Body of pancreas (tissue), 4 donors: ENCODE results near the gene MYL5.

Source experiments
- CTCF ChIP-seq, 7 experiments: fragments of 450-650 bp in 4 of 7; fragments of 200-600 bp in 3 of 7; sonication (generic) in 3 of 7; IDR thresholded peaks; one replicate each; pipeline ENCODE4 v1.5.1; 2016 to 2019; ENCODE audit warnings: antibody characterized with exemption in 7 of 7
- POLR2A ChIP-seq, 3 donors: fragments of 450-650 bp; IDR thresholded peaks; one replicate each; pipeline ENCODE4 v1.6.1; 2016; ENCODE audit warnings: antibody characterized with exemption in 3 of 3, mild to moderate bottlenecking in 2 of 3

GRCh38 chr4:683247-683897, 9.0 kb downstream of the MYL5 start:
- no peak for TF ChIP-seq CTCF (IDR thresholded peaks at IDR 0.05)
- no peak for TF ChIP-seq POLR2A (IDR thresholded peaks at IDR 0.05)
